CD4-positive, CD25-positive, alpha-beta regulatory T cell (primary cell): Measurements from ENCODE around the gene EPG5. TPM values are rescaled to one million over a fixed set of nuclear protein-coding genes. Genes with fewer than 3 reads are reported as not detected.

ENCODE experiments used
- ATAC-seq, 2 donors: fragments of 150-1000 bp; cut with Tn5 transposase; one replicate each; pipeline ENCODE4 v1.10.0; 2021; ENCODE audit warnings: low read depth in 2 of 2, moderate number of reproducible peaks in 2 of 2, moderate library complexity in 1 of 2
- DNase-seq, 3 donors: peaks; one replicate each; pipeline versions ENCODE4 v3.0.0 to v3.0.0-alpha.2; 2012 to 2022; ENCODE audit warnings: mixed read lengths in 1 of 3
- H3K27ac ChIP-seq: one replicate; pipeline ENCODE4 v1.7.0; 2013; ENCODE audit warnings: mild to moderate bottlenecking, low read length; ENCODE audit not compliant: insufficient read depth, poor library complexity, severe bottlenecking
- H3K27me3 ChIP-seq: one replicate; pipeline ENCODE4 v1.7.0; 2013; ENCODE audit warnings: low read length; ENCODE audit not compliant: control insufficient read depth, insufficient read depth
- H3K36me3 ChIP-seq: one replicate; pipeline ENCODE4 v1.7.0; 2013; ENCODE audit warnings: mild to moderate bottlenecking, low read length, moderate library complexity; ENCODE audit not compliant: control insufficient read depth, insufficient read depth
- H3K4me1 ChIP-seq: 2 replicates; pipeline ENCODE4 v1.7.0; 2013; ENCODE audit warnings: mild to moderate bottlenecking, low read length; ENCODE audit not compliant: insufficient read depth, control insufficient read depth, poor library complexity, severe bottlenecking
- H3K4me3 ChIP-seq: one replicate; pipeline ENCODE4 v1.7.0; 2013; ENCODE audit warnings: low read depth, mild to moderate bottlenecking, low read length, moderate library complexity
- H3K9me3 ChIP-seq, 2 experiments: 1 replicate in 1 of 2; 2 replicates in 1 of 2; pipeline ENCODE4 v1.7.0; 2013; ENCODE audit warnings: low read length in 2 of 2, mild to moderate bottlenecking in 1 of 2, moderate library complexity in 1 of 2; ENCODE audit not compliant: control insufficient read depth in 2 of 2
- H3K27ac Mint-ChIP-seq, 3 donors: one replicate each; pipeline ENCODE4 v1.8.0; 2020 to 2022; ENCODE audit warnings: mild to moderate bottlenecking in 3 of 3, mixed read lengths in 3 of 3, moderate library complexity in 2 of 3
- H3K27me3 Mint-ChIP-seq: one replicate; pipeline ENCODE4 v1.8.0; 2022; ENCODE audit warnings: mild to moderate bottlenecking, mixed read lengths
- H3K36me3 Mint-ChIP-seq: one replicate; pipeline ENCODE4 v1.8.0; 2020; ENCODE audit warnings: mixed read lengths
- H3K4me1 Mint-ChIP-seq, 4 donors: one replicate each; pipeline ENCODE4 v1.8.0; 2020 to 2022; ENCODE audit warnings: mixed read lengths in 4 of 4, mild to moderate bottlenecking in 1 of 4
- H3K4me3 Mint-ChIP-seq, 4 donors: one replicate each; pipeline ENCODE4 v1.8.0; 2020 to 2022; ENCODE audit warnings: mild to moderate bottlenecking in 4 of 4, mixed read lengths in 4 of 4, moderate library complexity in 3 of 4
- H3K9me3 Mint-ChIP-seq, 7 donors: one replicate each; pipeline ENCODE4 v1.8.0; 2020 to 2022; ENCODE audit warnings: mixed read lengths in 7 of 7, mild to moderate bottlenecking in 3 of 7, moderate library complexity in 2 of 7
- polyA plus RNA-seq, 4 donors: library from polyadenylated mRNA; unstranded; fragments of 300-500 nt; fragmentation: Illumina TruSeq; gene quantifications; one replicate each; pipeline ENCODE4 v1.2.3, GENCODE V29; 2021
- total RNA-seq: library from RNA; stranded (reverse); gene quantifications from one replicate; pipeline ENCODE4 v1.2.3, GENCODE V29; 2022

EPG5 gene
- total and polyA plus RNA-seq, 5 donors from 2014 or later = 4.1 to 49.8 (median 5.8) TPM

DNA sequence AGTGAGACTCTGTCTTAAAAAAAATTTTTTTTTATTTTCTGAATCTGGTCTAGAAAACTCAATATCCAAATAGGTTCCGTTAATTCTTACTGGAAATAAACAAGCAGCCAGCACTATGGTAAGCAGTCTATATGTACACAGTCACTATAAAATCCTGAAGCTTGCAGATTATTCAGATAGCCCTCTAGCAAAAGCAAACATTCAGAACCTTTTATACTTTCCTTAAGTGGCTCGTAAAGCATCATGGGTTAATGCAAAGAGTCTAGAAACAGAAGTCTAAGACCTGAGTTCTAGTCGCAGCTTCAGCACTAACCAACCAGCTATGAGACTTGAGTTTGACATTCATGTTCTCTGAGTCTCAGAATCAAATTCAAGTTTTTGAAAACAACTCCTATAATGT, 89.7 kb downstream of the EPG5 start:
- Mint-ChIP-seq H3K36me3 (peaks cover 51% of the 10 kb centered on the region), H3K9me3 (peaks cover 0 to 8% (median 0%) of the 10 kb centered on the region in 7 donors), H3K4me3 (no peak overlapping the region), H3K4me1 (peaks cover 28 to 37% (median 31%) of the 10 kb centered on the region in 4 donors), H3K27me3 (no peaks in the 10 kb centered on the region), H3K27ac (no peak overlapping the region)
- H3K36me3 ChIP-seq = peaks cover 61% of the 10 kb centered on the region
- ATAC-seq (no peak), DNase-seq (no peak)
- peaks cover 17% of the 10 kb centered on the region for H3K4me1 ChIP-seq
- H3K4me3 ChIP-seq = no peak overlapping the region
- H3K27ac ChIP-seq = no peak overlapping the region
- no peaks in the 10 kb centered on the region for H3K27me3 ChIP-seq
- no peaks in the 10 kb centered on the region for H3K9me3 ChIP-seq

- peaks cover 17% of the 10 kb centered on the region for H3K4me1 ChIP-seq
- ATAC-seq = no peak
- H3K36me3 ChIP-seq = peaks cover 60% of the 10 kb centered on the region
- no peak overlapping the region for H3K27ac Mint-ChIP-seq
- no peaks in the 10 kb centered on the region for H3K9me3 ChIP-seq
- DNase-seq = no peak
- no peaks in the 10 kb centered on the region for H3K27me3 ChIP-seq
- no peaks in the 10 kb centered on the region for H3K27me3 Mint-ChIP-seq
- H3K36me3 Mint-ChIP-seq = peaks cover 53% of the 10 kb centered on the region
- H3K27ac ChIP-seq = no peak overlapping the region
- H3K4me3 ChIP-seq = no peak overlapping the region
- peaks cover 28 to 37% (median 33%) of the 10 kb centered on the region in 4 donors for H3K4me1 Mint-ChIP-seq
- H3K4me3 Mint-ChIP-seq = peak overlapping the region in 1 of 4 donors; percentile 27
- peaks cover 0 to 8% (median 0%) of the 10 kb centered on the region in 7 donors for H3K9me3 Mint-ChIP-seq
Observed at GRCh38 chr18:45876161-45876560, 91.0 kb downstream of the EPG5 start.

DNA sequence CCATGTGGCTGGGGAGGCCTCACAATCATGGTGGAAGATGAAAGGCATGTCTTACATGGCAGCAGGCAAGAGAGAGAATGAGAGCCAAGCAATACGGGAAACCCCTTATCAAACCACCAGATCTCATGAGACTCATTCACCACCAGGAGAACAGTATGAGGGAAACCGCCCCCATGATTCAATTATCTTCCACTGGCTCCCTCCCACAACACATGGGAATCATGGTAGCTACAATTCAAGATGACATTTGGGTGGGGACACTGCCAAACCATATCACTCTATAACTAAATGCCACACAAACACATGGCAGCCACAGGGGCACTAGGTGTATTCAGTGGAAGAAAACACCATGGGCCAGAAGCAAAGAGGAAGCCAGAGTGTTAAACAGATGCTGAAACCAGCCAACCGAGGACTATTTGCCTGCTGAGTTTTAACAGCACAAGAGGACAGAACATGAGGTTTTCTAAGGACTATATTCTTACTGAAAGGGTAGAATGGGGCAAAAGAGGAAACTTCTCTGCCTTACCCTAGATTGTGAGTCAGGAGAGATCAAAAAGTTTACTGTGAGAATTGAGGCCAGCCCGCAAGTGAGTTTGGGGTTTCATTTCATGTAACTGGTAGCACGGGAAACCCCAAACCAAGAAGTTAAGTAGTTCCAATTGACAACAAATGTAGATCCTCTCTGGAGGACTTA, 92.5 kb downstream of the EPG5 start:
- peaks cover 56% of the 10 kb centered on the region for H3K36me3 Mint-ChIP-seq
- H3K9me3 Mint-ChIP-seq = peaks cover 0 to 8% (median 0%) of the 10 kb centered on the region in 7 donors
- peak in 2 of 3 donors; percentile 38 to 76 for DNase-seq
- H3K27me3 Mint-ChIP-seq = no peaks in the 10 kb centered on the region
- peaks cover 22 to 36% (median 29%) of the 10 kb centered on the region in 4 donors for H3K4me1 Mint-ChIP-seq
- Histone ChIP-seq H3K9me3 (no peaks in the 10 kb centered on the region), H3K27me3 (no peaks in the 10 kb centered on the region), H3K4me1 (peaks cover 14% of the 10 kb centered on the region), H3K36me3 (peaks cover 61% of the 10 kb centered on the region), H3K4me3 (peak overlapping the region; percentile 27), H3K27ac (peak overlapping the region; percentile 26)
- peak overlapping the region; percentile 30 to 95 (median 42) for H3K27ac Mint-ChIP-seq
- H3K4me3 Mint-ChIP-seq = peak overlapping the region in 2 of 4 donors; percentile 25 to 49
- peak; percentile 86 to 92 for ATAC-seq

DNA sequence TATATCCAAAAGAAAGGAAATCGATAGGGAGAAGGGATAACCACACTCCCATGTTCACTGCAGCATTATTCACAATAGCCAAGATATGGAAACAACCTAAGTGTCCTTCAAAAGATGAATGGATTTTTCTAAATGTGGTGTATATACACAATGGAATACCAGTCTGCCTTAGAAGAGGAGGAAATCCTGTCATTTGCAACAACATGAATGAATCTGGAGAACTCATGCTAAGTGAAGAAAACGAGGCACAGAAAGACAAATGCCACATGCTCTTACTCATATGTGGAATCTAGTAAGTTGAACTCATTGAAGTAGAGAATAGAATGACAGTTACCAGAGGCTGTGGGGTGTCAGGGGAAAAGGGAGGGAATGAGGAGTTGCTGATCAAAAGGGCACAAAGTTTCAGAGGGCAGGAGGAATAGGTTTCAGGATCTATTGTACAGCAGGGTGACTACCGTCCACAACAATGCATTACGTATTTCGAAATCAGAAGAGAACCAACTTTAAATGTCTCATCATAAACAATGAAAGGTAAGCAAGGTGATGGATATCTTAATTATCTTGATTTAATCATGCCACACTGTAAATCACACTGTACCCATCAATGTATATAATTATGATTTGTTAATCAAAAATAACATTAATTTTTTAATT, 95.6 kb downstream of the EPG5 start:
- DNase-seq (no peak), ATAC-seq (no peak)
- peaks cover 66% of the 10 kb centered on the region for H3K36me3 Mint-ChIP-seq
- H3K4me3 ChIP-seq = no peak overlapping the region
- peaks cover 15 to 37% (median 26%) of the 10 kb centered on the region in 4 donors for H3K4me1 Mint-ChIP-seq
- no peak overlapping the region for H3K27ac ChIP-seq
- no peak overlapping the region for H3K4me3 Mint-ChIP-seq
- H3K4me1 ChIP-seq = peaks cover 13% of the 10 kb centered on the region
- H3K27me3 Mint-ChIP-seq = no peaks in the 10 kb centered on the region
- H3K27ac Mint-ChIP-seq = peak overlapping the region in 1 of 3 donors; percentile 60
- H3K36me3 ChIP-seq = peaks cover 62% of the 10 kb centered on the region
- H3K9me3 ChIP-seq = no peaks in the 10 kb centered on the region
- H3K9me3 Mint-ChIP-seq = peaks cover 0 to 8% (median 0%) of the 10 kb centered on the region in 7 donors
- no peaks in the 10 kb centered on the region for H3K27me3 ChIP-seq

- Mint-ChIP-seq H3K36me3 (peaks cover 72% of the 10 kb centered on the region), H3K27me3 (no peaks in the 10 kb centered on the region), H3K4me3 (no peak overlapping the region), H3K4me1 (peaks cover 14 to 35% (median 23%) of the 10 kb centered on the region in 4 donors), H3K9me3 (peaks cover 0 to 8% (median 0%) of the 10 kb centered on the region in 7 donors), H3K27ac (no peak overlapping the region)
- DNase-seq (no peak), ATAC-seq (no peak)
- Histone ChIP-seq H3K4me3 (no peak overlapping the region), H3K27me3 (no peaks in the 10 kb centered on the region), H3K36me3 (peaks cover 65% of the 10 kb centered on the region), H3K4me1 (peaks cover 13% of the 10 kb centered on the region), H3K27ac (no peak overlapping the region), H3K9me3 (no peaks in the 10 kb centered on the region)
Observed at GRCh38 chr18:45870419-45870818, 96.7 kb downstream of the EPG5 start.

- Histone ChIP-seq H3K9me3 (no peaks in the 10 kb centered on the region), H3K27me3 (no peaks in the 10 kb centered on the region), H3K4me1 (no peaks in the 10 kb centered on the region), H3K27ac (no peak overlapping the region), H3K36me3 (peaks cover 77% of the 10 kb centered on the region), H3K4me3 (no peak overlapping the region)
- DNase-seq (no peak), ATAC-seq (no peak)
- Mint-ChIP-seq H3K9me3 (peaks cover 0 to 2% (median 0%) of the 10 kb centered on the region in 7 donors), H3K27ac (peak overlapping the region in 1 of 3 donors; percentile 68), H3K27me3 (no peaks in the 10 kb centered on the region), H3K4me1 (peaks cover 0 to 7% (median 0%) of the 10 kb centered on the region in 4 donors), H3K4me3 (no peak overlapping the region), H3K36me3 (peaks cover 74% of the 10 kb centered on the region)
Observed at GRCh38 chr18:45865466-45865865, 101.7 kb downstream of the EPG5 start.

DNA sequence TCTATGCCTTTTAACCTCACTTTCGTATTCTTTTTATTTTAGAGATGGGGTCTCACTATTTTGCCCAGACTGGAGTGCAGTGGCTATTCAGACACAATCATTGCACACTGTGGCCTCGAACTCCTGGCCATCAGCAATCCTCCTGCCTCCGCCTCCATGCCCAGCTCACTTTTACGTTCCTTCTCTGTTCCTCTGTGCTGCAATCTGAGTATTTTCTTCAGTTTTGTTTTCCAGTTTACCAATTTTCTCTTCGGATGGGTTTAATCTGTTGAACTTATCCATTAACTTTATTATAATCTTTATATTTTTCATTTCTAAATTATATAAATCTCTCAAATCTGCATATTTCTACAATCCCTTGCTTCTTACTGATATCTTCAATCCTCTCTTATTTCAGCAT, 103.0 kb downstream of the EPG5 start:
- Mint-ChIP-seq H3K9me3 (peaks cover 0 to 2% (median 0%) of the 10 kb centered on the region in 7 donors), H3K36me3 (peaks cover 74% of the 10 kb centered on the region), H3K4me3 (no peak overlapping the region), H3K4me1 (peaks cover 0 to 3% (median 0%) of the 10 kb centered on the region in 4 donors), H3K27me3 (no peaks in the 10 kb centered on the region), H3K27ac (peak overlapping the region in 2 of 3 donors; percentile 57 to 73)
- Histone ChIP-seq H3K27ac (no peak overlapping the region), H3K36me3 (peaks cover 78% of the 10 kb centered on the region), H3K9me3 (no peaks in the 10 kb centered on the region), H3K4me1 (no peaks in the 10 kb centered on the region), H3K4me3 (no peak overlapping the region), H3K27me3 (no peaks in the 10 kb centered on the region)
- ATAC-seq = no peak
- no peak for DNase-seq
